DMS153 (cell line): ENCODE data around the gene LDB2.
"Not testable (repeated sequence)": the region's sequence is repeated elsewhere in the genome, so short reads cannot be mapped to it uniquely, and the experiment has no call there.

Experiments used
- DNase-seq: peaks from one replicate; lab custom pipeline; 2025; lab: John Stamatoyannopoulos, UW

The LDB2 gene

GRCh38 chr4:16544869-16545268 is 353.6 kb downstream of the LDB2 start:
- DNase-seq: no peak

- no peak for DNase-seq
Measured at GRCh38 chr4:16544251-16544721, 354.2 kb downstream of the LDB2 start.

GRCh38 chr4:16537926-16538325 is 360.5 kb downstream of the LDB2 start:
- DNase-seq: no peak

GRCh38 chr4:16532240-16532970 is 366.0 kb downstream of the LDB2 start:
- DNase-seq: no peak

- DNase-seq: no peak
Measured at GRCh38 chr4:16530688-16531635, 367.5 kb downstream of the LDB2 start.

- DNase-seq: no peak
Measured at GRCh38 chr4:16524911-16525554, 373.4 kb downstream of the LDB2 start.

- no peak for DNase-seq
Measured at GRCh38 chr4:16524406-16524805, 374.0 kb downstream of the LDB2 start.

- DNase-seq: not testable (repeated sequence)
Measured at GRCh38 chr4:16523526-16523925, 374.9 kb downstream of the LDB2 start.

GRCh38 chr4:16521156-16521915 is 377.1 kb downstream of the LDB2 start:
- DNase-seq: no peak

GRCh38 chr4:16516796-16517439 is 381.5 kb downstream of the LDB2 start:
- no peak for DNase-seq

GRCh38 chr4:16513876-16514275 is 384.6 kb downstream of the LDB2 start:
- no peak for DNase-seq

- no peak for DNase-seq
Measured at GRCh38 chr4:16508968-16509367, 389.5 kb downstream of the LDB2 start.

- no peak for DNase-seq
Measured at GRCh38 chr4:16505726-16506125, 392.7 kb downstream of the LDB2 start.

GRCh38 chr4:16505267-16505666 is 393.2 kb downstream of the LDB2 start:
- DNase-seq: no peak

GRCh38 chr4:16503421-16504100 is 394.9 kb downstream of the LDB2 start:
- DNase-seq: no peak

GRCh38 chr4:16498978-16499377 is 399.5 kb downstream of the LDB2 start:
- no peak for DNase-seq

GRCh38 chr4:16496501-16496900 is 401.9 kb downstream of the LDB2 start:
- no peak for DNase-seq

- no peak for DNase-seq
Measured at GRCh38 chr4:16492872-16493271, 405.6 kb downstream of the LDB2 start.

GRCh38 chr4:16489226-16489625 is 409.2 kb downstream of the LDB2 start:
- DNase-seq: no peak

- no peak for DNase-seq
Measured at GRCh38 chr4:16488084-16488483, 410.4 kb downstream of the LDB2 start.

- DNase-seq: no peak
Measured at GRCh38 chr4:16484711-16485110, 413.7 kb downstream of the LDB2 start.
